Large intestine (tissue), 3 donors: ENCODE data around the gene ARHGEF4. TPM values are rescaled to one million over a fixed set of nuclear protein-coding genes. Genes with fewer than 3 reads are reported as not detected.

ENCODE experiments used
- DNase-seq, 2 donors: peaks; one replicate each; pipeline versions ENCODE4 v3.0.0 to v3.0.0-alpha.2; 2013
- H3K27ac ChIP-seq: one replicate; pipeline ENCODE4 v1.5.1; 2013; ENCODE audit warnings: low read length
- H3K27me3 ChIP-seq: 2 replicates; pipeline ENCODE4 v1.6.1; 2013; ENCODE audit warnings: low read length; ENCODE audit not compliant: control insufficient read depth, insufficient read depth
- H3K36me3 ChIP-seq: 2 replicates; pipeline ENCODE4 v1.6.1; 2013; ENCODE audit warnings: low read length; ENCODE audit not compliant: control insufficient read depth, insufficient read depth
- H3K4me1 ChIP-seq: one replicate; pipeline ENCODE4 v1.6.1; 2013; ENCODE audit warnings: low read length; ENCODE audit not compliant: control insufficient read depth, insufficient read depth
- H3K4me3 ChIP-seq: one replicate; pipeline ENCODE4 v1.5.1; 2013; ENCODE audit warnings: low read length
- H3K9me3 ChIP-seq: one replicate; pipeline ENCODE4 v1.6.1; 2013; ENCODE audit warnings: mild to moderate bottlenecking, low read depth, low read length, moderate library complexity; ENCODE audit not compliant: control insufficient read depth
- WGBS: methylation state at CpG from one replicate; pipeline ENCODE4 v1.1.5; 2013; ENCODE audit warnings: low lambda C conversion rate; ENCODE audit not compliant: insufficient coverage; 5-methylcytosine and 5-hydroxymethylcytosine counted together
- polyA plus RNA-seq: library from polyadenylated mRNA; unstranded; fragments of 120-200 nt; gene quantifications from one replicate; pipeline ENCODE4 v1.2.1, GENCODE V29; 2013

Gene ARHGEF4
- polyA plus RNA-seq, 1 donor, result 5.4 TPM

GRCh38 chr2:130873700-130874346, 37.1 kb downstream of the ARHGEF4 start:
- H3K4me3 ChIP-seq, result no peak overlapping the region

GRCh38 chr2:130874512-130874911, 37.8 kb downstream of the ARHGEF4 start:
- no peak overlapping the region for H3K4me3 ChIP-seq
- no peak overlapping the region for H3K27ac ChIP-seq
- H3K4me1 ChIP-seq, result no peaks in the 10 kb centered on the region
- H3K36me3 ChIP-seq, result no peaks in the 10 kb centered on the region
- H3K9me3 ChIP-seq, result no peaks in the 10 kb centered on the region
- 80% methylated on average over 1 of the region's 3 CpGs for whole genome bisulfite sequencing
- DNase-seq, result no peak
- H3K27me3 ChIP-seq, result no peaks in the 10 kb centered on the region

More at GRCh38 chr2:130873700-130874346, 37.1 kb downstream of the ARHGEF4 start:
- Histone ChIP-seq H3K4me1 (no peaks in the 10 kb centered on the region), H3K36me3 (no peaks in the 10 kb centered on the region), H3K27me3 (no peaks in the 10 kb centered on the region), H3K9me3 (no peaks in the 10 kb centered on the region), H3K27ac (no peak overlapping the region)
- WGBS, result no CpG with 5 or more reads among the region's 9 CpGs
- DNase-seq, result peak; percentile 43 to 47

DNA sequence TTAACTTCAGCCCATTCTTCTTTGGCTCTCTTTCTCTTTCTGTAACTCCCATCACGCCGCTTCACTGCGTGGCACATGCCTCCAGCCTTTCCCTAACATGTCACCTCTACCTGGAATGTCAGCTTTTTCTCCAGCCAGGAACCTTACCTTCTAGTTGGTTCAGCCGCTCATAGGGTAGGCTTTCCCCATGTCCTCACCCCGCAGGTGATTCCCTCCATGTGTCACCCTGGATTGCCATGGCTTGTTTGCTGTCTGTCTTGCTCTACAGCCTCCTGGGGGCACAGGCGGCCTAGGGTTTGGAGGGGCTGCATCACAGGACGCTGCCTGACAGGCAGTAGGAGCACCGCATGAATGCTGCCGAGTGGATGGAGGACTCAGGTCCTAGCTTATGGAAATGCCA, 39.2 kb downstream of the ARHGEF4 start:
- WGBS, result 93% methylated on average over 3 of the region's 9 CpGs
- H3K27ac ChIP-seq, result no peak overlapping the region
- H3K4me1 ChIP-seq, result no peaks in the 10 kb centered on the region
- H3K4me3 ChIP-seq, result no peak overlapping the region
- H3K27me3 ChIP-seq, result no peaks in the 10 kb centered on the region
- no peak for DNase-seq
- H3K36me3 ChIP-seq, result no peaks in the 10 kb centered on the region
- H3K9me3 ChIP-seq, result no peaks in the 10 kb centered on the region

DNA sequence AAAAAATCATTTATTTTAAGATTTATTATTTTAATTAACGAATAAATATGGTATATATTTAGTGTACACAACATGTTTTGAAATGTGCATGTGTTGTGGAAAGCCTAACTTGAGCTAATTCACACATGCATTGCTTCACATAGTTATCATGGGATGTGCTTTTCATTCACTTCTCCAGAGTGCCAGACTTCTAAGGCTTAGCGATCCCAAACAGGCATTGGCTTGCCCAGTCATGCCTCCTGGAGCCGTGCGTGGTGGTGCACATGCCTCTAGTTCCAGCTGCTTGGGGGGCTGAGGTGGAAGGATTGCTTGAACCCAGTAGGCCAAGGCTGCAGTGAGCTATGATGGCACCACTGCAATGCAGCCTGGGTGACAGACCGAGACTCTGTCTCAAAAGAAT, 40.5 kb downstream of the ARHGEF4 start:
- no peaks in the 10 kb centered on the region for H3K4me1 ChIP-seq
- H3K27me3 ChIP-seq, result no peaks in the 10 kb centered on the region
- no peaks in the 10 kb centered on the region for H3K9me3 ChIP-seq
- DNase-seq, result no peak
- no CpG with 5 or more reads among the region's 5 CpGs for WGBS
- no peaks in the 10 kb centered on the region for H3K36me3 ChIP-seq
- H3K4me3 ChIP-seq, result no peak overlapping the region
- H3K27ac ChIP-seq, result no peak overlapping the region

GRCh38 chr2:130878316-130878715, 41.6 kb downstream of the ARHGEF4 start:
- Histone ChIP-seq H3K9me3 (no peaks in the 10 kb centered on the region), H3K27me3 (no peaks in the 10 kb centered on the region), H3K4me3 (no peak overlapping the region), H3K27ac (no peak overlapping the region), H3K4me1 (no peaks in the 10 kb centered on the region), H3K36me3 (no peaks in the 10 kb centered on the region)
- WGBS, result 80% methylated on average over 1 of the region's 3 CpGs
- DNase-seq, result no peak

DNA sequence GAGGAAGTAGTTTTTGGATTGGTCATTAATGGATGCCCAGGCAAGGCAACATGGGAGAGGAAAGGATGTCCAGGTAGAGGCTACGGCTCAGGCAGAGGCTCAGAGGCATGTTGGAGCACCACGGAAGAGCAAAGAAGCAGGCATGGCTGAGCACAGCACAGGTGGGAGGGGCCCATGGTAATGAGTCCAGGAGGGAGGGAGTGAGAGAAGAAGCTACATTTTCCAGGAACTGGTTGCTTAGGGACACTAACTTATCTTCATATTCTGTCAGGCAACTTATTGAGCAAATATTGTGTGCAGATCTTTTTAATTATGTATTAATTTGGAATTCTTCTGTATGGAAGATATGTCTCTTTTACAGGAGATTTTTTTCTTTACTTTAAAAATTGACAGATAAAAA, 42.2 kb downstream of the ARHGEF4 start:
- H3K36me3 ChIP-seq, result no peaks in the 10 kb centered on the region
- WGBS, result no CpG with 5 or more reads among the region's 2 CpGs
- no peaks in the 10 kb centered on the region for H3K4me1 ChIP-seq
- no peaks in the 10 kb centered on the region for H3K27me3 ChIP-seq
- H3K9me3 ChIP-seq, result no peaks in the 10 kb centered on the region
- no peak overlapping the region for H3K27ac ChIP-seq
- DNase-seq, result no peak
- H3K4me3 ChIP-seq, result no peak overlapping the region

DNA sequence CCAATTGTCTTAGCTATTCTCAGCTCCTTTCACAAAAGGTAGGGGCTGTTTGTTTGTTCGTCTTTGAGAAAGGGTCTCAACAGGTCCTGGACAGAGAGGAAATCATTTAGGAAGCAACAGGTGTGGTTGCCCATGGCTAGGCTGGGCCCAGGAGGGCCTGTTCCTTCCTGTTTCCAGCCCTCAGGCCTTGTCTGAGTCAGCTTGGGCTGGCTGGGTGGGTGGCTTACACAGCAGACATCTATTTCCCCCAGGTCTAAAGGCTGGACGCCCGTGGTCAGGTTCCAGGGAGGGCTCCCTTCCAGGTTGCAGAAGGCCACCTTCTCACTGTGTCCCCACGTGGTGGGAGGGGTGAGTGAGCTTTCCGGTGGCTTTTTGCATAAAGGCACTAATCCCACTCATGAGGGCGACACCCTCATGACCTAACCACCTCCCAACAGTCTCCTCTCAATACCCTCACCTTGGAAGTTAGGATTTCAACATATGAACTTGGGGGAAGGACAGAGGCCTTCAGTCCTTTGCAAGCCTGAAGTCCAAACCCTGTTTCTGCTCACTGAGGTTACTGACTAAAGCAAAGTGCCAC, 45.5 kb downstream of the ARHGEF4 start:
- WGBS, result no CpG with 5 or more reads among the region's 6 CpGs
- Histone ChIP-seq H3K4me1 (no peaks in the 10 kb centered on the region), H3K9me3 (no peaks in the 10 kb centered on the region), H3K27me3 (no peaks in the 10 kb centered on the region), H3K4me3 (no peak overlapping the region), H3K27ac (no peak overlapping the region), H3K36me3 (no peaks in the 10 kb centered on the region)
- DNase-seq, result no peak

DNA sequence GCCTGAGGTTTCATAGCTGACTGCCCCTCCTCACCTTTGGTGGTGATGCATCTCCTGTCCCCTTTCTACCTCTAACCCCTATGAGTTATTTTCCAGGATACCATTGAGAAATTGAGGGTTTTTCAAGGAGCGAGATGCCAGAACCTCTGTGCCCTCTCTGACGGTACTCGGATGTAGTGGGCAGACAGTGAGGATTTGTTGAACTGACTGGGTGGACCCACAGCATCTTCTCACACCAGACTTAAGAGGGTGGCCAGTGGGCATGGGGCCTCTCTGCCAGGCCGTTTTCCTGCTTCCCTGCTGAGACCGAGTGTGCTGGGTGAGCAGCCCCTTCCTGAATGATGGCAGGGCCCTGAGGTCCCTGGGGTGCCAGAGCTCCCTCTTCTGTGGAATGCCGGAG, 46.3 kb downstream of the ARHGEF4 start:
- Histone ChIP-seq H3K27ac (no peak overlapping the region), H3K27me3 (peaks cover 3% of the 10 kb centered on the region), H3K36me3 (no peaks in the 10 kb centered on the region), H3K9me3 (no peaks in the 10 kb centered on the region), H3K4me3 (no peak overlapping the region), H3K4me1 (no peaks in the 10 kb centered on the region)
- WGBS, result no CpG with 5 or more reads among the region's 6 CpGs
- no peak for DNase-seq

GRCh38 chr2:130883496-130883895, 46.8 kb downstream of the ARHGEF4 start:
- no CpG with 5 or more reads among the region's 4 CpGs for WGBS
- Histone ChIP-seq H3K4me1 (no peaks in the 10 kb centered on the region), H3K36me3 (no peaks in the 10 kb centered on the region), H3K27me3 (peaks cover 3% of the 10 kb centered on the region), H3K4me3 (no peak overlapping the region), H3K9me3 (no peaks in the 10 kb centered on the region), H3K27ac (no peak overlapping the region)
- DNase-seq, result no peak

- no peaks in the 10 kb centered on the region for H3K36me3 ChIP-seq
- DNase-seq, result no peak
- no peaks in the 10 kb centered on the region for H3K9me3 ChIP-seq
- H3K27me3 ChIP-seq, result peaks cover 3% of the 10 kb centered on the region
- no peak overlapping the region for H3K27ac ChIP-seq
- H3K4me1 ChIP-seq, result no peaks in the 10 kb centered on the region
- H3K4me3 ChIP-seq, result no peak overlapping the region
- 67% methylated on average over 1 of the region's 4 CpGs for WGBS
Measured at GRCh38 chr2:130884013-130884412, 47.3 kb downstream of the ARHGEF4 start.

DNA sequence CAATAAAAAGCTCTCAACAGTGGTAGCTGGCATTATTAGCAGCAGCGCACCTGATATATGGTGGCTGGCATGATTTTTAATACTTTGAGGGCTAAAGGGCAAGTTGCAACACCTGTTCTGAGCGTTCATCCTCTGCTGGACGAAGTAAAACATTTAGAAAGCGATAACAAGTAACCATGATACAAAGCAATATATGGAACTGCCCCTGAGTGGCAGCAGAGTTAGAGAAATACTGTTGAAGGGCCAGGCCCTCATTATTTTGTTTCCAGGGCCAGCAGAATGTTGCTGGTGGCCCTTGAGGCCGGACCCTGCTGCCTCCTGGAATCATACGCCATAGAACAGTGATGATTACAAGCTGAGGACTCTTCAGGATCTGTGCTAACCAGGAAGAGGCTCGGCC, 47.8 kb downstream of the ARHGEF4 start:
- no peak for DNase-seq
- Histone ChIP-seq H3K4me3 (no peak overlapping the region), H3K9me3 (no peaks in the 10 kb centered on the region), H3K27me3 (peaks cover 3% of the 10 kb centered on the region), H3K36me3 (no peaks in the 10 kb centered on the region), H3K4me1 (no peaks in the 10 kb centered on the region), H3K27ac (no peak overlapping the region)
- WGBS, result no CpG with 5 or more reads among the region's 7 CpGs
